Measurements from ENCODE around the gene CNN3. TPM values are rescaled to one million over a fixed set of nuclear protein-coding genes. Genes with fewer than 3 reads are reported as not detected.

The CNN3 gene
- polyA plus RNA-seq, 4 donors, result 321 to 457 (median 390) TPM

GRCh38 chr1:94892604-94893254, 34.2 kb downstream of the CNN3 start:
- DNase-seq (ENCODE audit: low read depth in 4 of 4, low spot score in 3 of 4), result no peak

- no peak for DNase-seq (ENCODE audit: low read depth in 4 of 4, low spot score in 3 of 4)
These were observed 38.7 kb downstream of the CNN3 start for GRCh38 chr1:94888201-94888600.

GRCh38 chr1:94887603-94888171, 39.2 kb downstream of the CNN3 start:
- DNase-seq (ENCODE audit: low read depth in 4 of 4, low spot score in 3 of 4), result no peak

- no peak for DNase-seq (ENCODE audit: low read depth in 4 of 4, low spot score in 3 of 4)
These were observed 39.8 kb downstream of the CNN3 start for GRCh38 chr1:94887106-94887505.

- DNase-seq (ENCODE audit: low read depth in 4 of 4, low spot score in 3 of 4), result no peak
These were observed 40.5 kb downstream of the CNN3 start for GRCh38 chr1:94886361-94886760.

GRCh38 chr1:94884507-94884906, 42.4 kb downstream of the CNN3 start:
- no peak for DNase-seq (ENCODE audit: low read depth in 4 of 4, low spot score in 3 of 4)

- peak in 1 of 4 donors; percentile 57 for DNase-seq (ENCODE audit: low read depth in 4 of 4, low spot score in 3 of 4)
These were observed 42.8 kb downstream of the CNN3 start for GRCh38 chr1:94884106-94884505.

GRCh38 chr1:94883691-94884090, 43.2 kb downstream of the CNN3 start:
- peak in 1 of 4 donors; percentile 29 for DNase-seq (ENCODE audit: low read depth in 4 of 4, low spot score in 3 of 4)

GRCh38 chr1:94878329-94878728, 48.6 kb downstream of the CNN3 start:
- no peak for DNase-seq (ENCODE audit: low read depth in 4 of 4, low spot score in 3 of 4)

GRCh38 chr1:94876362-94876761, 50.5 kb downstream of the CNN3 start:
- no peak for DNase-seq (ENCODE audit: low read depth in 4 of 4, low spot score in 3 of 4)

GRCh38 chr1:94875794-94876193, 51.1 kb downstream of the CNN3 start:
- no peak for DNase-seq (ENCODE audit: low read depth in 4 of 4, low spot score in 3 of 4)

- DNase-seq (ENCODE audit: low read depth in 4 of 4, low spot score in 3 of 4), result no peak
These were observed 52.5 kb downstream of the CNN3 start for GRCh38 chr1:94874423-94874822.

GRCh38 chr1:94873520-94874351, 53.2 kb downstream of the CNN3 start:
- no peak for DNase-seq (ENCODE audit: low read depth in 4 of 4, low spot score in 3 of 4)

- DNase-seq (ENCODE audit: low read depth in 4 of 4, low spot score in 3 of 4), result no peak
These were observed 54.0 kb downstream of the CNN3 start for GRCh38 chr1:94872771-94873495.

GRCh38 chr1:94871031-94871430, 55.9 kb downstream of the CNN3 start:
- DNase-seq (ENCODE audit: low read depth in 4 of 4, low spot score in 3 of 4), result no peak

- no peak for DNase-seq (ENCODE audit: low read depth in 4 of 4, low spot score in 3 of 4)
These were observed 60.6 kb downstream of the CNN3 start for GRCh38 chr1:94866164-94866807.

GRCh38 chr1:94865360-94865759, 61.5 kb downstream of the CNN3 start:
- no peak for DNase-seq (ENCODE audit: low read depth in 4 of 4, low spot score in 3 of 4)

- peak in 1 of 4 donors; percentile 20 for DNase-seq (ENCODE audit: low read depth in 4 of 4, low spot score in 3 of 4)
These were observed 62.1 kb downstream of the CNN3 start for GRCh38 chr1:94864821-94865220.

- DNase-seq (ENCODE audit: low read depth in 4 of 4, low spot score in 3 of 4), result peak in 1 of 4 donors; percentile 46
These were observed 63.0 kb downstream of the CNN3 start for GRCh38 chr1:94863919-94864318.

GRCh38 chr1:94863297-94863911, 63.5 kb downstream of the CNN3 start:
- no peak for DNase-seq (ENCODE audit: low read depth in 4 of 4, low spot score in 3 of 4)
